Activated T-helper 2 cell treated with anti-CD3 and anti-CD28 coated beads, Interferon-gamma antibody, Interleukin-2, Interleukin-4, amounts not matched to agents 10 μg/mL and 5 μg/mL and 100 μg/mL, durations not matched to agents 14 hours and 24 hours and 36 hours (primary cell): ENCODE data around the gene BIRC6. TPM values are rescaled to one million over a fixed set of nuclear protein-coding genes. Genes with fewer than 3 reads are reported as not detected.

Experiments
- DNase-seq: peaks from one replicate; pipeline ENCODE4 v3.0.0; 2021; ENCODE audit warnings: low spot score
- H3K27ac Mint-ChIP-seq: one replicate; pipeline ENCODE4 v1.8.0; 2021; ENCODE audit warnings: mixed read lengths
- H3K27me3 Mint-ChIP-seq: one replicate; pipeline ENCODE4 v1.8.0; 2021; ENCODE audit warnings: low read depth, mixed read lengths
- H3K36me3 Mint-ChIP-seq: one replicate; pipeline ENCODE4 v1.8.0; 2021; ENCODE audit warnings: low read depth, mixed read lengths
- H3K4me1 Mint-ChIP-seq: one replicate; pipeline ENCODE4 v1.8.0; 2021; ENCODE audit warnings: low read depth, mixed read lengths
- H3K4me3 Mint-ChIP-seq: one replicate; pipeline ENCODE4 v1.8.0; 2021; ENCODE audit warnings: low read depth, mild to moderate bottlenecking, moderate library complexity, mixed read lengths
- H3K9me3 Mint-ChIP-seq: one replicate; pipeline ENCODE4 v1.8.0; 2021; ENCODE audit warnings: mixed read lengths
- intact Hi-C: fragments of 100-400 bp; cut with micrococcal nuclease; formaldehyde crosslinking; loops from one replicate; pipeline ENCODE4 v1.15.1; 2023
- total RNA-seq: library from RNA; stranded (reverse); gene quantifications from 2 replicates; pipeline ENCODE4 v1.2.3, GENCODE V29; 2022

BIRC6 gene
- total RNA-seq, 1 donor from 2014 or later: 111 TPM

- Mint-ChIP-seq H3K4me3 (no peak overlapping the region), H3K27ac (no peak overlapping the region), H3K27me3 (no peaks in the 10 kb centered on the region), H3K4me1 (peaks cover 4% of the 10 kb centered on the region), H3K36me3 (peaks cover 62% of the 10 kb centered on the region), H3K9me3 (no peaks in the 10 kb centered on the region)
- DNase-seq: no peak
- intact Hi-C loops: loop anchor here (10.0 kb wide), 1 partner anchor 1132 kb away; the partner anchor contains the start of gene FAM98A
Observed at GRCh38 chr2:32463110-32463509, 106.3 kb downstream of the BIRC6 start.

DNA sequence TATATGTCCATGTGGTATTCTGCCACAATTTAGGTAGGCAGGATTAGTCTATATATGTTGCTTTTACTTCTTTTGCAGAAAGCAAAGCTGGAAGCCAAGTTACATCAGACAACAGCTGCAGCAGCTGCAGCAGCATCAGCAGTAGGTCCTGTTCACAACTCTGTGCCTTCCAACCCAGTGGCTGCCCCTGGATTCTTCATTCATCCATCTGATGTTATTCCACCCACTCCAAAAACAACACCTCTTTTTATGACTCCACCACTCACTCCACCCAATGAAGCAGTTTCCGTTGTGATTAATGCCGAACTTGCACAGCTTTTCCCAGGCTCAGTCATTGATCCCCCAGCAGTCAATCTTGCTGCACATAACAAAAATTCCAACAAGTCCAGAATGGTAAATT is 107.6 kb downstream of the BIRC6 start:
- H3K27ac Mint-ChIP-seq: no peak overlapping the region
- no peaks in the 10 kb centered on the region for H3K27me3 Mint-ChIP-seq
- intact Hi-C loops: loop anchor here (10.0 kb wide), 1 partner anchor 1130 kb away; the partner anchor contains the start of gene FAM98A
- no peak overlapping the region for H3K4me3 Mint-ChIP-seq
- H3K36me3 Mint-ChIP-seq: peaks cover 65% of the 10 kb centered on the region
- no peaks in the 10 kb centered on the region for H3K9me3 Mint-ChIP-seq
- DNase-seq: no peak
- peaks cover 4% of the 10 kb centered on the region for H3K4me1 Mint-ChIP-seq

- no peak overlapping the region for H3K4me3 Mint-ChIP-seq
- no peaks in the 10 kb centered on the region for H3K9me3 Mint-ChIP-seq
- H3K27ac Mint-ChIP-seq: no peak overlapping the region
- H3K36me3 Mint-ChIP-seq: peaks cover 64% of the 10 kb centered on the region
- intact Hi-C loops: no loop called here
- H3K27me3 Mint-ChIP-seq: no peaks in the 10 kb centered on the region
- DNase-seq: no peak
- peaks cover 10% of the 10 kb centered on the region for H3K4me1 Mint-ChIP-seq
Observed at GRCh38 chr2:32472605-32473004, 115.8 kb downstream of the BIRC6 start.

DNA sequence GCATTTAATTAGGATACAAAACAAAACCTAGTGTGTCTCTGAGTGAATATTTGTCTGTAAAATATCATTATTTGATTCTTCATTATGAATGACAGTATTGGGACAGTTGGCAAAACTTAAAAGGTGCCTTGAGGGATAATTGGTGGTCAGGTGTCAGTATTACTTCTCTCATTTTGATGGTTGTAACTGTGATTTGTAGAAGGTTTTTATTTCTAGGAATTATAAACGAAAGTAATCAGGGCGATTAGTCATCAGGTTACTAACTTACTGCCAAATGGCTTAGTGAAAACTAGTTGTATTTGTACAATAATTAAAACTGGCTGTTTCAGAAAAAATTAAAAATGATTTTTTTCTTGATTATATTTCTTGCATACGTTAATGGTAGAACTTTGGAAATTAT is 117.6 kb downstream of the BIRC6 start:
- H3K4me1 Mint-ChIP-seq: peaks cover 10% of the 10 kb centered on the region
- DNase-seq: no peak
- no peaks in the 10 kb centered on the region for H3K27me3 Mint-ChIP-seq
- peaks cover 59% of the 10 kb centered on the region for H3K36me3 Mint-ChIP-seq
- no peak overlapping the region for H3K27ac Mint-ChIP-seq
- H3K9me3 Mint-ChIP-seq: no peaks in the 10 kb centered on the region
- intact Hi-C loops: no loop called here
- no peak overlapping the region for H3K4me3 Mint-ChIP-seq

DNA sequence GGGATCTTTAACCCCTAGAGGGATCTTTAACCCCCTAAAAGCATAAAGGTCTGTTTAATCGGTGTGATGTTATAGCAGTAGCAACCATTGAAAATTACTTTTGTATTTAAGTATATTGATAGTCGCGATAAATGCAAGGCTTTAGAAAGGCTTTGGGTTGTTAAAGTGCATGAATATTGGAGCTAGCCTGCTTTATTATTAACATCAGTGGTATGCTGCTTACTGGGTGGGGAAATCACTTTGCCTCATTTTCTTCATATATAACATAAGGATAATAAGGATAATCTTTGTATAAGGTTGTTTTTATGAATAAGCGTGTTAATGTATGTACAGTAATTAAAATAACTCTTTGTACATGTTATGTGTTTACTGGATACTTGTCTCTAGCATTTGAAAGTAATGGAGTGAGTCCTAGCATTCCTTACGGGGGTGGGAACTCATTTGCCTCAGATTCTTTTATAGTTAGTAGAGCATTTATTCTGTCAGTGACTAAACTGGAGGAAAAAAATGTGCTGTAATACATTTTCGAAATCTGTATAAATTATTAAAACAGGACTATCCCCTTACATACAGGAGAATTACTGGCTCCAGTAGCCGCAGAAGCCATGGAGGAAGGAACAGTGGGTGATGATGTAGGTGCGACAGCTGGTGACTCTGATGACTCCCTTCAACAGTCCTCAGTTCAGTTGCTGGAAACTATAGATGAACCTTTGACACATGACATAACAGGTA is 122.2 kb downstream of the BIRC6 start:
- intact Hi-C loops: no loop called here
- Mint-ChIP-seq H3K36me3 (peaks cover 61% of the 10 kb centered on the region), H3K4me1 (peaks cover 4% of the 10 kb centered on the region), H3K9me3 (no peaks in the 10 kb centered on the region), H3K27me3 (no peaks in the 10 kb centered on the region), H3K4me3 (no peak overlapping the region), H3K27ac (no peak overlapping the region)
- no peak for DNase-seq

DNA sequence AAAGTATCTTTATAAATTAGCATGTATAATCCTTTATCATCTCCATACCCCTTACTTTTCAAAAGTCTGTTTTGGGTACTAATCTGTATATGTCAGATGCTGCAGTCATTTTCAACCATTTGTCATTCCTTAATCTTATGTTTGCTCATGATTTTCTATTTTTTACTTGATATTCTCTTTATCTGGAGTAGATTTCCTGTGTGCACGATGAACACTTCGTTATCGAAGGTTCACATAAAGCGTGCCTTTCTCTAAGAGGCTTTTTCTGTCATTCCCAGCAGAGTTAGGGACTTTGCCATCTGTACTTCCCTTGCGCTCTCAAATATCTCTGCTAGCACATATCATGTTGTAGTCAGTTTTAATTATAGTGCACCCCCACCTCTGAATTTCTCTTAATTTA is 123.2 kb downstream of the BIRC6 start:
- Mint-ChIP-seq H3K4me3 (no peak overlapping the region), H3K27ac (no peak overlapping the region), H3K36me3 (peaks cover 56% of the 10 kb centered on the region), H3K4me1 (peaks cover 4% of the 10 kb centered on the region), H3K27me3 (no peaks in the 10 kb centered on the region), H3K9me3 (no peaks in the 10 kb centered on the region)
- intact Hi-C loops: no loop called here
- no peak for DNase-seq

- Mint-ChIP-seq H3K4me3 (no peak overlapping the region), H3K9me3 (no peaks in the 10 kb centered on the region), H3K27ac (no peak overlapping the region), H3K27me3 (no peaks in the 10 kb centered on the region), H3K4me1 (peaks cover 4% of the 10 kb centered on the region), H3K36me3 (peaks cover 65% of the 10 kb centered on the region)
- intact Hi-C loops: no loop called here
- no peak for DNase-seq
Observed at GRCh38 chr2:32482471-32482870, 125.6 kb downstream of the BIRC6 start.

DNA sequence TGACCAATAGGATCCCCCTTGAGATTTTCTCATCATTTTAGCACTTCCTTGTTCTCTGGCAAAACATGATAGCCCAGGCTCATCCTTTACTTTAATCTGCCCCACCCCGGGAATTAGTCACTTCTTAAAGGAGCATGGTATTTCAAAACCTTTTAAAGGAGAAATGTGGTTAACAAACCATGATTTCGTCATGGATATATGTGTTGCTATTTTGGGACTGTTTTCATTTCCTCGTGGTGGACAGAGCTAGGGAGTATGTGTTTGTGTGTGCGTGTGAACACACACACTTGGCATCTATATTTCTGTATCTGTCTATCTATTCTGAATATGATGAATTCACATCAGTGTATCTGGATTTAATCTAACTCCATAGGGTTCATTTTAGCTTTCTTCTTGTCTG is 128.1 kb downstream of the BIRC6 start:
- Mint-ChIP-seq H3K4me3 (no peak overlapping the region), H3K27me3 (no peaks in the 10 kb centered on the region), H3K4me1 (peaks cover 4% of the 10 kb centered on the region), H3K27ac (peak overlapping the region; percentile 26), H3K9me3 (no peaks in the 10 kb centered on the region), H3K36me3 (peaks cover 60% of the 10 kb centered on the region)
- DNase-seq: no peak
- intact Hi-C loops: no loop called here

DNA sequence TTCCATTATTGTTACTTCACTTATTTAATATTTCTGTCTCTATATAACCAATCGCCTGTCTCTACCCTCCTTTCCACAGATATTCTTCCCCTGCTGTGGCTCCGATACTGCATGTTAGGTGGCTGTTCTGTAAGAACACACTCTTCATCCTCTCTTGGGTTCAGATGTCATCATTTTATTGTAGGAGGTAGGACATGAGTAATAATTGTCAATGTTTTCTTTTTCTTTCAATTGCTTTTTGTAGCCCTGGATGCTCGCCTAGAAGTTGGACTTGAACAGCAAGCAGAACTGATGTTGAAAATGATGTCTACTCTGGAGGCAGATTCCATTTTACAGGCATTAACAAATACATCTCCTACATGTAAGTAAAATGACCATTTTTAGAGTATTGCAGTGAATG is 128.6 kb downstream of the BIRC6 start:
- peak overlapping the region; percentile 23 for H3K27ac Mint-ChIP-seq

DNA sequence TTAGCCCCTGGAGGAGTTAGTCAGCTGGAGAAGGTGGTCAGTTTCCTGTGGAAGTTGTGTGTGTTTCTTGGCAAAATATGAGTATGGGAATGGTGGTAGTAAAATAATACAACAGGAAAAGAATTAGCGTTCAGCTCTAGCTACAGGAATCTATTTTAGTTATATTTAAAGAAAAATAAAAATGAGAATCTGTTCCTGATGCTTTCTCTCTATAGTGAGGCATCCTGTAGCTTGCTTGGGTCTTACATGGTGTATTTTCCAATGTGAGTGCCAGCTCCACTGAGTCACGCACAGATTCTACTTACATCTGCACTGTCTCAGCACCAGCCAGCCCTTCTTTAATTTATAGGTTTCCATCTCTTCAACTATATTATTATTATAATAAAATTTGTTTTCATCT is 132.2 kb downstream of the BIRC6 start:
- DNase-seq: no peak
- no peaks in the 10 kb centered on the region for H3K27me3 Mint-ChIP-seq
- H3K36me3 Mint-ChIP-seq: peaks cover 50% of the 10 kb centered on the region
- H3K4me1 Mint-ChIP-seq: peaks cover 5% of the 10 kb centered on the region
- no peak overlapping the region for H3K4me3 Mint-ChIP-seq
- no peaks in the 10 kb centered on the region for H3K9me3 Mint-ChIP-seq
- intact Hi-C loops: no loop called here
- no peak overlapping the region for H3K27ac Mint-ChIP-seq

More for the DNA sequence above, 128.6 kb downstream of the BIRC6 start:
- peaks cover 4% of the 10 kb centered on the region for H3K4me1 Mint-ChIP-seq
- H3K4me3 Mint-ChIP-seq: no peak overlapping the region
- no peak for DNase-seq
- intact Hi-C loops: no loop called here
- peaks cover 60% of the 10 kb centered on the region for H3K36me3 Mint-ChIP-seq
- no peaks in the 10 kb centered on the region for H3K27me3 Mint-ChIP-seq
- no peaks in the 10 kb centered on the region for H3K9me3 Mint-ChIP-seq

- Mint-ChIP-seq H3K4me3 (no peak overlapping the region), H3K9me3 (no peaks in the 10 kb centered on the region), H3K27me3 (no peaks in the 10 kb centered on the region), H3K27ac (no peak overlapping the region), H3K4me1 (peaks cover 1% of the 10 kb centered on the region), H3K36me3 (peaks cover 44% of the 10 kb centered on the region)
- DNase-seq: no peak
- intact Hi-C loops: no loop called here
Observed at GRCh38 chr2:32491346-32491745, 134.5 kb downstream of the BIRC6 start.

GRCh38 chr2:32495139-32495538 is 138.3 kb downstream of the BIRC6 start:
- no peak for DNase-seq
- no peaks in the 10 kb centered on the region for H3K9me3 Mint-ChIP-seq
- H3K27ac Mint-ChIP-seq: no peak overlapping the region
- intact Hi-C loops: no loop called here
- H3K36me3 Mint-ChIP-seq: peaks cover 54% of the 10 kb centered on the region
- no peaks in the 10 kb centered on the region for H3K27me3 Mint-ChIP-seq
- no peak overlapping the region for H3K4me3 Mint-ChIP-seq
- peaks cover 6% of the 10 kb centered on the region for H3K4me1 Mint-ChIP-seq

DNA sequence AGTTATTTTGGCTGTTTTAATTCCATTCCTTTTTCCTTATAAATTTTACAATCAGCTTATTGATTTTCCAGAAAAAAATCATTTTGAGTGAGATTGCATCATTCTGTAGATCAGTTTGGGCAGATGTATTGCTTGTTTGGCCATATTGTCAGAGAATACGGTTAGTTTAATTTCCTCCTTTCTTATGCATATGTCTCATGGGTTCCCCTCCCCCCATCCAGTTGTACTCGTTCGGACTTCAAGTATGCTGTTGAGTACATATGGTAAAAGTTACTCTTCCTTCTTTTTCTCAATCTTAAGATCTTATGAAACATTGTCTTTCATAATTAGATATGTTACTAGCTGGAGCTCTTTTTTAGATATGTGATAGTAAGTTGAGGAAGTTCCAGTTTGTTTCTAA is 139.8 kb downstream of the BIRC6 start:
- H3K36me3 Mint-ChIP-seq: peaks cover 54% of the 10 kb centered on the region
- H3K4me1 Mint-ChIP-seq: peaks cover 5% of the 10 kb centered on the region
- intact Hi-C loops: no loop called here
- no peak for DNase-seq
- no peak overlapping the region for H3K4me3 Mint-ChIP-seq
- H3K9me3 Mint-ChIP-seq: no peaks in the 10 kb centered on the region
- H3K27ac Mint-ChIP-seq: no peak overlapping the region
- H3K27me3 Mint-ChIP-seq: no peaks in the 10 kb centered on the region
